ENCODE results near the gene DENND1A.
"Not testable (repeated sequence)": the region's sequence is repeated elsewhere in the genome, so short reads cannot be mapped to it uniquely, and the experiment has no call there.

Gene DENND1A

DNA sequence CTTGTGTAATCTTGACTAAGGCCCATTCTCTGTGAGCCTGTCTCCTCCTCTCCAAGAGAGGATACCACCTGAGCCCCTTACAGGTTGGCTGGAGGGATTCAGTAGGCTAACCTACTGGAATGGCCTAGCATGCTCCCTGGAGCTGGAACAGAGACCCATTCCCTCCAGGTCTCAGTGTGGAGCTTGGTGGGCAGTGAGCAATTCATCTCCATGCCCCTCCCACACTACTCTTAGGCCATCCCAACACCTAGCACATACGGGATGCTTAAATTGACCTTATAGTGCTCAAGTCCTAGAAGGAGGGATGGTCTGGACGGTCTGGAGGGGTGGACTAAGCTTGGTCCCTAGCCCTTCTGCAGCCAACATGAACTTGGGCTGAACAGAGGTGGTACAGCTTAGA lies 498.3 kb downstream of the DENND1A start:
- H3K4me3 ChIP-seq (ENCODE audit: low read length in 2 of 2) = no peak overlapping the region
- H3K9me3 ChIP-seq (ENCODE audit: control insufficient read depth in 2 of 2, low read length in 2 of 2) = peaks cover 0 to 2% of the 10 kb centered on the region in 2 donors
- H3K27me3 ChIP-seq (ENCODE audit: control insufficient read depth in 1 of 2, insufficient read depth in 2 of 2, low read length in 2 of 2) = no peaks in the 10 kb centered on the region
- H3K4me1 ChIP-seq (ENCODE audit: control insufficient read depth, insufficient read depth, low read length) = no peaks in the 10 kb centered on the region
- H3K36me3 ChIP-seq (ENCODE audit: control insufficient read depth in 2 of 2, insufficient read depth in 2 of 2, low read length in 2 of 2) = peaks cover 3 to 18% of the 10 kb centered on the region in 2 donors
- no peak overlapping the region for H3K27ac ChIP-seq (ENCODE audit: low read length)
- H3K9ac ChIP-seq (ENCODE audit: low read length in 2 of 2) = no peak overlapping the region

DNA sequence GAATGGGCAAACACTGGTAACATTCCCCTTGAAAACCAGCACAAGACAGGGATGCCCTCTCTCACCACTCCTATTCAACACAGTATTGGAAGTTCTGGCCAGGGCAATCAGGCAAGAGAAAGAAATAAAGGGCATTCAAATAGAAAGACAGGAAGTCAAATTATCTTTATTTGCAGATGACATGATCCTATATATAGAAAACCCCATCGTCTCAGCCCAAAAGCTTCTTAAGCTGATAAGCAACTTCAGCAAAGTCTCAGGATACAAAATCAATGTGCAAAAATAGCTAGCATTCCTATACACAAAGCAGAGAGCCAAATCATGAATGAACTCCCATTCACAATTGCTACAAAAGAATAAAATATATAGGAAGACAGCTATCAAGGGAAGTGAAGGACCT lies 501.5 kb downstream of the DENND1A start:
- H3K27me3 ChIP-seq (ENCODE audit: control insufficient read depth in 1 of 2, insufficient read depth in 2 of 2, low read length in 2 of 2); H3K9ac ChIP-seq (ENCODE audit: low read length in 2 of 2); H3K9me3 ChIP-seq (ENCODE audit: control insufficient read depth in 2 of 2, low read length in 2 of 2); H3K27ac ChIP-seq (ENCODE audit: low read length); H3K4me1 ChIP-seq (ENCODE audit: control insufficient read depth, insufficient read depth, low read length); H3K4me3 ChIP-seq (ENCODE audit: low read length in 2 of 2): not testable (repeated sequence)
- H3K36me3 ChIP-seq (ENCODE audit: control insufficient read depth in 2 of 2, insufficient read depth in 2 of 2, low read length in 2 of 2) = peaks cover 3 to 17% of the 10 kb centered on the region in 2 donors

DNA sequence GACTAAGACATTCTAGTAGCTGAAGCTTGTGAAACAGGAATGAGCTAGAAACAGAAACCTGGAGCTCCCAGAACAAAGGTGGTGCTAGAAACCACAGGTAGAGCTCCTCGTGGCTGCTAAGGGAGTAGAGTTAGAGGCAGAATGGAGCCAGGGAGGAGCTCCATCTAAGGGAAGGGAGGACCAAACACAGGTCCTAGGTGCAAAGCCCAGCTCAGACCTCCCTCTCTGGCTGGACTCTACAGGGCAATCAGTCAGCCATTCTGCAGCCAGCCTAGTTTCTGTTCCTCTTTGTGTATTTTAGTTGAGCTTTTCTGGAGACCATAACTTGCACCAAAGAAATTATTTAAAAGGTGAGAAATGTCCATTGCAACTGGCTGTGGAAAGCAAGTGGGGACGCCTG lies 503.5 kb downstream of the DENND1A start:
- no peaks in the 10 kb centered on the region for H3K27me3 ChIP-seq (ENCODE audit: control insufficient read depth in 1 of 2, insufficient read depth in 2 of 2, low read length in 2 of 2)
- no peak overlapping the region for H3K9ac ChIP-seq (ENCODE audit: low read length in 2 of 2)
- no peak overlapping the region for H3K27ac ChIP-seq (ENCODE audit: low read length)
- H3K4me1 ChIP-seq (ENCODE audit: control insufficient read depth, insufficient read depth, low read length) = no peaks in the 10 kb centered on the region
- H3K9me3 ChIP-seq (ENCODE audit: control insufficient read depth in 2 of 2, low read length in 2 of 2) = peaks cover 0 to 2% of the 10 kb centered on the region in 2 donors
- peaks cover 3 to 10% of the 10 kb centered on the region in 2 donors for H3K36me3 ChIP-seq (ENCODE audit: control insufficient read depth in 2 of 2, insufficient read depth in 2 of 2, low read length in 2 of 2)
- H3K4me3 ChIP-seq (ENCODE audit: low read length in 2 of 2) = no peak overlapping the region

DNA sequence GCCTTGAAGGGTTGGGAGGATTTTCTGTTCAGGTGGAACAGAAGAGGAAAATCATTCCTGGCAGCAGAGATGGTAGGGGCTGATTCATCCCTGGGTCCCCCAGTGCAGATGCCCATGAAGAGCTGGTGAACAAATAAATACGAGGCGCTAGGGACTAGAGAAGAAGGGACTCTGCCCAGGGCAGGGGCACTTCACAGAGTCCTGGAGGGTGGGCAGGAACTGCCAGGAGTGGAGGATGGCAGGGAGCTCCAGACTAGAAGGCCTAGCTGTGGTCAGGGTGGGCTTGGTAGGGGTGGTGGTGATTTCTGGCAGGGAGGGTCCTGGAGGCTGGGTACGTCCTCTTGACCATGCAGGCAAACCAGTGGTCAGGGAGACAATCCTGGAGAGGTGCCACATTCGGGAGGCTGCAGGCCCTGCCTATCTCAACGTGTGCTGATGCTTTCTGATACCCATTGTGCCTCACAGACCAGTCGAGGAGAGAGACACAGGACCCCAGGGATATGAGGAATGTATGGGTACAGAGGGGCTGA lies 504.0 kb downstream of the DENND1A start:
- Histone ChIP-seq H3K4me1 (ENCODE audit: control insufficient read depth, insufficient read depth, low read length) (no peaks in the 10 kb centered on the region), H3K9ac (ENCODE audit: low read length in 2 of 2) (no peak overlapping the region)

DNA sequence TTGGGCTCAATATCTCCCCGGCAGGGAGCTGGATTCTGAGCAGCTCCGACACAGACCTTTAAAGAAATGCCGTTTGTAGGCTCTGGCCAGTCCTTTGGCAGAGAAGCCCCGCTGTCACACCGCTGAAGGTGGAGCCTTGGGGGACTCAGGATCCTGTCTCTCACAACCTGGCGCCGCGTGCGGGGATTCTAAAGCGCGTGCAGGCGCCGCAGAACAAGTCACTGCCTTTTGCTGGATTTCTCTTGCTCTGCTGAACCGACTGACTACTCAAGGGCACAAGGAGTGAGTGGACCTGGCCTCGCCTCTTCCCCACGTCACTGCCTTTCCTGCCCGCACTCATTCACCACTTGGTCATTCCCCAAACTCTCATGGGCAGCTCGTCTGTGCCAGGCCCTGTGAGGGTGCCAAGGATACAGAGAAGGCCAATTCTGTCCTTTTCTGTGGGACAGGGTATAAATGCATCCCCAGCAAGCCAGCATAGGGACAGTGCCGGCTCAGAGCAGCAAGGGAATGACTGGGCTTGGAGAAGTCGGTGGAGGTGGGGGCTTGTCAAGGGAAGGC lies 504.6 kb downstream of the DENND1A start:
- Histone ChIP-seq H3K27me3 (ENCODE audit: control insufficient read depth in 1 of 2, insufficient read depth in 2 of 2, low read length in 2 of 2) (no peaks in the 10 kb centered on the region), H3K27ac (ENCODE audit: low read length) (no peak overlapping the region), H3K36me3 (ENCODE audit: control insufficient read depth in 2 of 2, insufficient read depth in 2 of 2, low read length in 2 of 2) (peaks cover under 1 to 10% of the 10 kb centered on the region in 2 donors)

More for the DNA sequence above, 504.0 kb downstream of the DENND1A start:
- peaks cover 3 to 10% of the 10 kb centered on the region in 2 donors for H3K36me3 ChIP-seq (ENCODE audit: control insufficient read depth in 2 of 2, insufficient read depth in 2 of 2, low read length in 2 of 2)
- no peak overlapping the region for H3K4me3 ChIP-seq (ENCODE audit: low read length in 2 of 2)
- no peaks in the 10 kb centered on the region for H3K27me3 ChIP-seq (ENCODE audit: control insufficient read depth in 1 of 2, insufficient read depth in 2 of 2, low read length in 2 of 2)
- H3K9me3 ChIP-seq (ENCODE audit: control insufficient read depth in 2 of 2, low read length in 2 of 2) = peaks cover 0 to under 1% of the 10 kb centered on the region in 2 donors
- no peak overlapping the region for H3K27ac ChIP-seq (ENCODE audit: low read length)

DNA sequence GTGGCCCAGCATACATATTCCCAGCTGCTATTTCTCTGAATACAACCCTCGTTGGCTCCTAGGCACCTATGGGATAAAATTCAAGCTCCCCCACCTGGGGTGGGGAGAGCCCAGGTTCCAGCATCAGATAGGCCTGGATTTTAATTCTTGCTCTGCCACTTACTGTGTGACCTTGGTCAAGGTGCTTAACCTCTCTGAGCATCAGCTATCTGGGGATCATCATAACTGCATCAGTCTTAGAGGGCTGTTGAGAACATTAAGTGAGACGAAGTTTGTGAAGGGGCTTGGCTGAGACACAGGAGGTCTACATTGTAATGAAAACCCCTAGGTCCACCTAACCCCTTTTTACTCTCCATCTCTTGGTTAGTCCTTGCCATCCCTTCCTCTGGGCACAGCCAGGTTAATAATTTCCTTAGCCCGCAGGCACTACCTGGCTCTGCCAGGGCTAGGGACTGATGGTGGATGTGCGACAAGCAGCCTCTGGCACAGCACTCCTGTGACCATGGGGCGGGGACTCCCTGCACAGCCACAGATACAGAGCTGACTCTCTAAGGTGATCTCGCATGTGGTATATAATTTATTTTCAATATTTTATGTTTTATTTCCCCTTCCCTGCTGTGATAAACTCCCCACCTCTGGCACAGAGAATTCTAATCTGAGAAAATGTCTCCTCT lies 505.2 kb downstream of the DENND1A start:
- Histone ChIP-seq H3K9ac (ENCODE audit: low read length in 2 of 2) (no peak overlapping the region), H3K4me3 (ENCODE audit: low read length in 2 of 2) (no peak overlapping the region), H3K27me3 (ENCODE audit: control insufficient read depth in 1 of 2, insufficient read depth in 2 of 2, low read length in 2 of 2) (no peaks in the 10 kb centered on the region), H3K27ac (ENCODE audit: low read length) (no peak overlapping the region), H3K36me3 (ENCODE audit: control insufficient read depth in 2 of 2, insufficient read depth in 2 of 2, low read length in 2 of 2) (peaks cover 0 to 13% of the 10 kb centered on the region in 2 donors), H3K4me1 (ENCODE audit: control insufficient read depth, insufficient read depth, low read length) (no peaks in the 10 kb centered on the region), H3K9me3 (ENCODE audit: control insufficient read depth in 2 of 2, low read length in 2 of 2) (no peaks in the 10 kb centered on the region)

More for the DNA sequence above, 504.6 kb downstream of the DENND1A start:
- Histone ChIP-seq H3K4me1 (ENCODE audit: control insufficient read depth, insufficient read depth, low read length) (no peaks in the 10 kb centered on the region), H3K4me3 (ENCODE audit: low read length in 2 of 2) (no peak overlapping the region), H3K9ac (ENCODE audit: low read length in 2 of 2) (no peak overlapping the region), H3K9me3 (ENCODE audit: control insufficient read depth in 2 of 2, low read length in 2 of 2) (no peaks in the 10 kb centered on the region)

DNA sequence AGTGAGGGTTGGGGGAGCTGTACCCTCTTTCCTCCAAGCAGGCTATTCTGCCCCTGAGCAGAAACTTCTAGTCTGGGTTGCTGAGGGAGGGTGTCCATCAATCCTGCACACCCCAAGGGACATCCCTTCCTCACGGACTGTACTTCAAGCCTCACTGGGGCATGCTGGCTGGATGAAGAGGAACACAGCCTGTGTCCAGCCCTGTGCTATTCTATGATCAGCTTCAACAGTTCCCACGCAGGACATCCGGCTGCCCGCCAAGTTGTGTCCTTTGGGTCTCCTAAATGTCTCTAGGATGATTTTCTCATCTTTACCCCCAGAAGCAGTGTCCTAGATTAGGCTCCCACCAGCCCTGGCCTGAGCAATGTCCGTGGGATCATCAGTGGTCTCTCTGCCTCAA lies 505.8 kb downstream of the DENND1A start:
- no peak overlapping the region for H3K9ac ChIP-seq (ENCODE audit: low read length in 2 of 2)
- no peak overlapping the region for H3K27ac ChIP-seq (ENCODE audit: low read length)
- H3K36me3 ChIP-seq (ENCODE audit: control insufficient read depth in 2 of 2, insufficient read depth in 2 of 2, low read length in 2 of 2) = peaks cover 1 to 16% of the 10 kb centered on the region in 2 donors
- H3K4me3 ChIP-seq (ENCODE audit: low read length in 2 of 2) = no peak overlapping the region
- H3K4me1 ChIP-seq (ENCODE audit: control insufficient read depth, insufficient read depth, low read length) = no peaks in the 10 kb centered on the region
- H3K9me3 ChIP-seq (ENCODE audit: control insufficient read depth in 2 of 2, low read length in 2 of 2) = no peaks in the 10 kb centered on the region
- no peaks in the 10 kb centered on the region for H3K27me3 ChIP-seq (ENCODE audit: control insufficient read depth in 1 of 2, insufficient read depth in 2 of 2, low read length in 2 of 2)

DNA sequence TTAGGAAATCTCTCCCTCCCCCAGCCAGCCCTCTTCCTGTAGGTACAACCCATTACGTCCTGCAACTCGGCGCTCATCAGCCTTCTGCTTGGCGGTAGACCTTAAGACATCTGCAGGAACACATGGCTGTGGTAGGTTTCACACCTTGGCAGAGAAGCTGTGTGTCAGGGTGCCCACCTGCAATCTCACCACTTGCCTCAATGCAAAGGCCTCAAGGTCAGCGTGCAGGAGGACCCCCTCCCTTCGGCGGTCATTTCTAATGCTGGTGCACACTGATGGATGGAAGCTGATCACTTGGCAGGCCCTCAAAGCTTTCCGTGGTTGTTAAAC lies 506.6 kb downstream of the DENND1A start:
- Histone ChIP-seq H3K9me3 (ENCODE audit: control insufficient read depth in 2 of 2, low read length in 2 of 2) (no peaks in the 10 kb centered on the region), H3K27me3 (ENCODE audit: control insufficient read depth in 1 of 2, insufficient read depth in 2 of 2, low read length in 2 of 2) (no peaks in the 10 kb centered on the region), H3K4me3 (ENCODE audit: low read length in 2 of 2) (no peak overlapping the region), H3K27ac (ENCODE audit: low read length) (no peak overlapping the region), H3K36me3 (ENCODE audit: control insufficient read depth in 2 of 2, insufficient read depth in 2 of 2, low read length in 2 of 2) (peaks cover 2 to 16% of the 10 kb centered on the region in 2 donors), H3K9ac (ENCODE audit: low read length in 2 of 2) (no peak overlapping the region), H3K4me1 (ENCODE audit: control insufficient read depth, insufficient read depth, low read length) (no peaks in the 10 kb centered on the region)

DNA sequence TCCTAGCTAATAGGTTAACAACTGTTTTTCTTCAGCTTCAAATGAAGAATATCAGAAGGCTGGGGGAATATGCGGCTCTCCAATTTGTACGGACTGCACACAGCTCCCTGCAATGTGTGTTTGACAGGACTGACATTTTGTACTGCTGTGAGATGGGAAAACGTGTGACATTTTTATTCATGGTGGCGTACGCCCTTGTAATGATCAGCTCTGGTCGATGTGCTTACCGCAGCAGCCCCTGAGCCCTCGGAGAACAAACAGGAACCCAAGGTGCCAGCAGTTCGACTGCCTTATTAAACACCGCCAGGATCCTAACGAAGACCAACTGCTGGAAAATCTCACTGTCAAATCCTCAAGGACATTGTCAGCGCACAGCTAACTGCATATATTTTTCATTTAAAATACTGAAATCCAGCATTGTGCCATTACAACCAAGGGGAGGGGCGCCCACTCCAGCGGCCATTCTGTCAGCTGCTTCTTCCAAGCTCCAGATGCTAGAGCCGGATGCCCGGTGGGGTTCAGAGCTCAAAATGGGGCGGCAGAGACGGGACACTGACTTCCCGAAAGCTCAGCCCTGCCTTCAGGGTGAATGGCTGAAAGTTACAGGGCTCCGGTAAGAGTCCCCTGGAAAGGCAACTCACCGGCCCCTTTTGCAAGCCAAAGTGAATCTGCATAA lies 507.2 kb downstream of the DENND1A start:
- Histone ChIP-seq H3K36me3 (ENCODE audit: control insufficient read depth in 2 of 2, insufficient read depth in 2 of 2, low read length in 2 of 2) (peaks cover 2 to 18% of the 10 kb centered on the region in 2 donors), H3K4me3 (ENCODE audit: low read length in 2 of 2) (no peak overlapping the region), H3K4me1 (ENCODE audit: control insufficient read depth, insufficient read depth, low read length) (no peaks in the 10 kb centered on the region), H3K9ac (ENCODE audit: low read length in 2 of 2) (no peak overlapping the region), H3K27me3 (ENCODE audit: control insufficient read depth in 1 of 2, insufficient read depth in 2 of 2, low read length in 2 of 2) (no peaks in the 10 kb centered on the region), H3K27ac (ENCODE audit: low read length) (no peak overlapping the region), H3K9me3 (ENCODE audit: control insufficient read depth in 2 of 2, low read length in 2 of 2) (no peaks in the 10 kb centered on the region)

DNA sequence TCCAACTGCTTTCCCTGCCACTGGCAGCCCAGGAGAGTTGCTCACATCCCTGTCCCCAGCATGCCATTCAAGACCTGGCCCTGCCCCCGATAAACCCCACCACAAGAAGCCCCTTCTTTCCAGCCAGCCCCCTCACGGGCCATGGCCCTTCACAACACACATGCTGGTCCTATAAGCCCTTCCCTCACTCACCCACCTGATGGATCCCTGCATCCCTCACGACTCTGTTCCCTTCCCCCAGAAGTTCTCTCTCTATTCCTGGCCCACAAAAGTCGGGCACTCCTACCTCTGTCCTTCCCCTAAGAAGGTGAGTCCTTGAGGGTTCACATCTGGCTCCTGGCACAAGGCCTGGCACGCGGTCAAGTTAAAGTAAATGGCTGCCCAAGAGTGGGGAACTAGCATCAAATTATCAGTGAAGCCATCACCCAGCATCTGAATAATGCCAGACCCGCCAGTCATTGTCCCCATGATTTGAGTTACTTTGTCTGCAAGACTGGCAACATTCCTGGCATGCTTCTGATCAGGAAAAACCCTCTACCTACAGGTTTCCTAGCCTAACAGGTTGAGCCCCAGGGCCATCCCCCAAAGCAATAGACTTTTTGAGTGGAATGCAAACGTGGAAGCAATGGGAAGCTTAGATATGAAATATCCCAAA lies 508.0 kb downstream of the DENND1A start:
- H3K9me3 ChIP-seq (ENCODE audit: control insufficient read depth in 2 of 2, low read length in 2 of 2) = no peaks in the 10 kb centered on the region
- no peak overlapping the region for H3K27ac ChIP-seq (ENCODE audit: low read length)
- H3K4me3 ChIP-seq (ENCODE audit: low read length in 2 of 2) = no peak overlapping the region
- H3K4me1 ChIP-seq (ENCODE audit: control insufficient read depth, insufficient read depth, low read length) = no peaks in the 10 kb centered on the region
- H3K9ac ChIP-seq (ENCODE audit: low read length in 2 of 2) = no peak overlapping the region
- H3K36me3 ChIP-seq (ENCODE audit: control insufficient read depth in 2 of 2, insufficient read depth in 2 of 2, low read length in 2 of 2) = peaks cover 2 to 13% of the 10 kb centered on the region in 2 donors
- no peaks in the 10 kb centered on the region for H3K27me3 ChIP-seq (ENCODE audit: control insufficient read depth in 1 of 2, insufficient read depth in 2 of 2, low read length in 2 of 2)
